GM12874 (cell line): ENCODE measurements around the gene GPR84.

Experiments
- TF ChIP-seq, protein P1 (sequence below): IDR thresholded peaks from 2 replicates; pipeline ENCODE4 v1.5.1; 2011; ENCODE audit warnings: low read depth, mild to moderate bottlenecking, control low read depth, low read length, moderate library complexity; ENCODE audit not compliant: insufficient read depth

The GPR84 gene

DNA sequence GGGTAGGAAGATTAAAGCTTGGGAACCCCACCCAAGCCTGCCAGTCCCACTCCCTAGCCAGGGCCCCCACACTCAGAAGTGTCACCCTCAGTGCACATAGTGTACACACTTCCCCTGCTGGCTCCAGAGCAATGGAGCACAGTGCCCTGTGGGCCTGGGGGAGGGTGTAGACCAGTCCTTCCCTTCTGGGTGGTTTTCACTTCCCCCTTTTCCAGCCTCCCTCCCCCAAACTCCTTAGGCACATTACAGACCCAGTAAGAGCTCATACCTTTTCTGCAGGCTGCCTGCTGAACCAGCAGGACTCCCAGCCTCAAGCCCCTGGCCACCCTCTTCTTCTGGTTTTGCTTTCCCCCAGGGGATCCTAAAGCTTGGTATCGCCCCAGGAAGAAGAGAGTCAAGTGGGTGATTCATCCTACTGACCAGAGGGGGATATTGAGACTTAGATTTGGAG, 20.3 kb upstream of the GPR84 start, which contains the start of gene ZNF385A:
ZNF385A (minus strand) TSS at position 143 of the 451 bp plus-strand sequence. CDS start 219 bp downstream, outside the sequence.
- TF ChIP-seq, protein P1, sequence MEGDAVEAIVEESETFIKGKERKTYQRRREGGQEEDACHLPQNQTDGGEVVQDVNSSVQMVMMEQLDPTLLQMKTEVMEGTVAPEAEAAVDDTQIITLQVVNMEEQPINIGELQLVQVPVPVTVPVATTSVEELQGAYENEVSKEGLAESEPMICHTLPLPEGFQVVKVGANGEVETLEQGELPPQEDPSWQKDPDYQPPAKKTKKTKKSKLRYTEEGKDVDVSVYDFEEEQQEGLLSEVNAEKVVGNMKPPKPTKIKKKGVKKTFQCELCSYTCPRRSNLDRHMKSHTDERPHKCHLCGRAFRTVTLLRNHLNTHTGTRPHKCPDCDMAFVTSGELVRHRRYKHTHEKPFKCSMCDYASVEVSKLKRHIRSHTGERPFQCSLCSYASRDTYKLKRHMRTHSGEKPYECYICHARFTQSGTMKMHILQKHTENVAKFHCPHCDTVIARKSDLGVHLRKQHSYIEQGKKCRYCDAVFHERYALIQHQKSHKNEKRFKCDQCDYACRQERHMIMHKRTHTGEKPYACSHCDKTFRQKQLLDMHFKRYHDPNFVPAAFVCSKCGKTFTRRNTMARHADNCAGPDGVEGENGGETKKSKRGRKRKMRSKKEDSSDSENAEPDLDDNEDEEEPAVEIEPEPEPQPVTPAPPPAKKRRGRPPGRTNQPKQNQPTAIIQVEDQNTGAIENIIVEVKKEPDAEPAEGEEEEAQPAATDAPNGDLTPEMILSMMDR = no peak

DNA sequence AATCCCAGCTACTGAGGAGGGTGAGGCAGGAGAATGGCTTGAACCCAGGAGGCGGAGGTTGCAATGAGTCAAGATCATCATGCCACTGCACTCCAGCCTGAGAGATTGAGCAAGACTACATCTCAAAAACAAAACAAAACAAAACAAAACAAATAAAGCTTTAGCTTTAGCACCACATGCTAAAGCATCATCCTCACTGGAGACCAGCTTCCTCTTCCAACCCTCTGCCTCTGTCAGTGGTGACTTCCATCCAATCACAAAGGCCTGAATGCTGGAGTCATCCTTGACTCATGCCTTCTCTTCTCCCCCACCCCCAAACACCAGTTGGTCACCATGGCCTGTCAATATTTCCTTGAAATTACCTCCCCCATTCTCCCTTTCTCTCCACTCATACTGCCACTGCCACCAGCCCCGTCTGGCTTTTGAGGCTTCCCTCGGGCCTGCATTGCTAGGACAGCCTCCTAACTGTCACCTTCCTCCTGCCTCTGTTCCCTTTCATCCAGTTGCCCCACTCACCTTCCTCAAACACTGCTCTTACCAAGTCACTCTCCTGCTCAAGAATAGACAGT, 18.8 kb upstream of the GPR84 start:
- TF ChIP-seq, protein P1 = no peak

GRCh38 chr12:54381136-54381535, 16.9 kb upstream of the GPR84 start:
- TF ChIP-seq, protein P1 = no peak

DNA sequence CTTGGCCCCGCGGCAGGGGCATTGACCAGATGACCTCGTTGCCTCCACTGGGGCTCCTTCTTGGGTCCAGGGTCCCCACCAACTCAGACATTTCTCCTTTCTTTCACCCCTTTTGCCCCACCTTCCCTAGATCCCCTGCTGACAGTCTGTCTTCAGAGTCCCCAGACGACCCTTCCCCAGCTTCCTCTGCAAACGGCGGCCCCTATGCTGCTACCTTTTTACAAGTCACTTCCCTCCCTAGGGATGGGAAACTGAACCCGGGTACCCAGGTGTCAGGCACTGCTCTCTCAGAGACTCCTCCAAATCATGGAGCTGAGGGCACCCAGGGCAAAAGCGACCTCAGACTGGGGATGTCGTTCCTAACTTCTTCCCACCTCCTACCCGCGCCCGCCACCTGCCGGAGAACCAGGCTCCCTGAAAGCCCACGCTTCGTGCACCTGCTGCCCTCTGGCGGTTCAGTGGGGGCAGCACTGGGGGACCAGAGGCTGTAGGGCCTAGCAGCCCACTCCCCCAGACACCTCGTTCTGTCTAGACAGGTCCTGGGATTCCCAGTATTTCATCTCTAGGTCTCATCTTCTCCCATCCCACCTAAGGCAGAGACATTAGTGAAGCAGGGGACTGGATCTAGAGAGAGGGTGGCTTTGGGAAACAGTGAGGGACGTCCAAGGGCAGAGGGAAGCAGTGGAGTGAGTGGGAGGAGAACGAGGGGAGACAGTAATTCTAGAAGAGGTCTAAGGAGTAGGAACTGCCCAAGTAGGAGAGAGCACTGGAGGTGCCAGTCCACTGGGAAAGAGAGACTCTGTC, 15.3 kb upstream of the GPR84 start:
- TF ChIP-seq, protein P1 = peak; percentile 100

GRCh38 chr12:54378796-54379397, 14.6 kb upstream of the GPR84 start:
- TF ChIP-seq, protein P1 = no peak

DNA sequence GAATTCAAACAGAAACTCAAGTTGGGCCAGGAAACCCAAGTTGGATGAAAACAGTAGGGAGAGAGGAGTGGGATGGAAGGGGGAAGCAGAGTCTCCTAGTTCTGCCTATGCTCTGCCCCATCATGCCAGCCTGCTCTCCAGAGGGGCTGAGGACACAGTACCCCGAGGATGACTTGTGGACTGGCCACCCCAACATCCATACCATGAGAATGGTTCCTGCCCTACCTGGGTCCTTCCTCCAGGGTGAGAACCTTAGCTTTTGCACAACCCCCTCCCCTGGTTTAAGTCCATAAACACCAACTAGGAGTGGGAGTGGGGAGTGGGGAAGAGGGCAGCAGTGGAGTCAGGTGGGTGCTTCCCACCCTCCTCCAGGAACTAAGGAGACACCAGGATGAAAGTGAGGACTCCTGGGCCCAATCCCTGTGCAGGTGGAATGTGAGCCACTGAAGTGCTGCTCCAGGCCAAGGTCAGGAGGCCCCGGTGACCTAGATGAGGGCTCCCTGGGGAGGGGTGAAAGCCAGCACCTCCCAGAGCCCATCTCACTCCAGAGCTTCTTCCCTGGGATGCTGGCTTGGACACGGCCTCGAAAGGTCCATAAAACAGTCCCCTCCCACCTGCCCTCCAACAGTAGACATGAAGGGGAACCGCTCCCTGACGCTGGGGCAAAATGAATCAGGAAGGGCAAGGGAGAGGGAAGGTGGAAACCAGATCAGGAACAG, 13.7 kb upstream of the GPR84 start:
- TF ChIP-seq, protein P1 = no peak

DNA sequence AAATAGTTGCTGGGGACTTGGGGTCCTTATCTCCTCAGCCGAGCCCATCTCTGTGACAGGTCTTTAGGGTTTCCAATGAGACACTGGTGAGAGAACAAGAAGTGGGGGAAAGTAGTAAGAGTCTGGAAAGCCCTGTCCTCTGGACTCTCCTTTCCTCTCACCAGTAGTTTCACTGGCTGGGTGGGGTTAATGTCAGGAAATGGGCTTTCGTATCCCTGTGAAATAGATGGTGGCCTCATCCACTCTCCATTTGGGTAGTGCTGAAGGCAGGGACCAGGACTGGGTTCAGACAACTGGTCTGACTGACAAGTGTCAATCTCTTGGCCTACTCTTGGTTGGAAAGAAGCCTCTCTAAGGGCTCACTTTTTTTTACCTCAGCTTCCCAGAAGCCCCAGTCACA, 12.7 kb upstream of the GPR84 start:
- TF ChIP-seq, protein P1 = no peak
